Measurements from ENCODE around the gene SEZ6L2.
"Not testable (repeated sequence)": the region's sequence is repeated elsewhere in the genome, so short reads cannot be mapped to it uniquely, and the experiment has no call there.

The SEZ6L2 gene

GRCh38 chr16:29897333-29897732 is 2.0 kb downstream of the SEZ6L2 start:
- H3K9ac ChIP-seq (ENCODE audit: low read depth, low read length): no peak overlapping the region
- no peaks in the 10 kb centered on the region for H3K4me1 ChIP-seq (ENCODE audit: control insufficient read depth, insufficient read depth, low read length)
- H3K4me3 ChIP-seq (ENCODE audit: low read depth, low read length): no peak overlapping the region
- H3K36me3 ChIP-seq (ENCODE audit: control insufficient read depth, insufficient read depth, low read length): peaks cover 11% of the 10 kb centered on the region
- H3K9me3 ChIP-seq (ENCODE audit: control insufficient read depth, insufficient read depth, low read length): no peaks in the 10 kb centered on the region
- no peaks in the 10 kb centered on the region for H3K27me3 ChIP-seq (ENCODE audit: control insufficient read depth, insufficient read depth, low read length)

GRCh38 chr16:29896841-29897240 is 2.5 kb downstream of the SEZ6L2 start:
- no peaks in the 10 kb centered on the region for H3K4me1 ChIP-seq (ENCODE audit: control insufficient read depth, insufficient read depth, low read length)
- no peaks in the 10 kb centered on the region for H3K27me3 ChIP-seq (ENCODE audit: control insufficient read depth, insufficient read depth, low read length)

GRCh38 chr16:29894352-29894751 is 5.0 kb downstream of the SEZ6L2 start:
- no peak overlapping the region for H3K4me3 ChIP-seq (ENCODE audit: low read depth, low read length)
- H3K9me3 ChIP-seq (ENCODE audit: control insufficient read depth, insufficient read depth, low read length): no peaks in the 10 kb centered on the region
- H3K4me1 ChIP-seq (ENCODE audit: control insufficient read depth, insufficient read depth, low read length): no peaks in the 10 kb centered on the region
- peaks cover 11% of the 10 kb centered on the region for H3K36me3 ChIP-seq (ENCODE audit: control insufficient read depth, insufficient read depth, low read length)
- H3K27me3 ChIP-seq (ENCODE audit: control insufficient read depth, insufficient read depth, low read length): no peaks in the 10 kb centered on the region
- no peak overlapping the region for H3K9ac ChIP-seq (ENCODE audit: low read depth, low read length)

More at GRCh38 chr16:29896841-29897240, 2.5 kb downstream of the SEZ6L2 start:
- Histone ChIP-seq H3K4me3 (ENCODE audit: low read depth, low read length) (no peak overlapping the region), H3K9me3 (ENCODE audit: control insufficient read depth, insufficient read depth, low read length) (no peaks in the 10 kb centered on the region), H3K36me3 (ENCODE audit: control insufficient read depth, insufficient read depth, low read length) (peaks cover 11% of the 10 kb centered on the region), H3K9ac (ENCODE audit: low read depth, low read length) (no peak overlapping the region)

GRCh38 chr16:29893553-29893952 is 5.8 kb downstream of the SEZ6L2 start:
- Histone ChIP-seq H3K9me3 (ENCODE audit: control insufficient read depth, insufficient read depth, low read length) (no peaks in the 10 kb centered on the region), H3K36me3 (ENCODE audit: control insufficient read depth, insufficient read depth, low read length) (peaks cover 11% of the 10 kb centered on the region), H3K27me3 (ENCODE audit: control insufficient read depth, insufficient read depth, low read length) (no peaks in the 10 kb centered on the region), H3K4me3 (ENCODE audit: low read depth, low read length) (no peak overlapping the region), H3K4me1 (ENCODE audit: control insufficient read depth, insufficient read depth, low read length) (no peaks in the 10 kb centered on the region), H3K9ac (ENCODE audit: low read depth, low read length) (no peak overlapping the region)

GRCh38 chr16:29892458-29892813 is 6.9 kb downstream of the SEZ6L2 start:
- Histone ChIP-seq H3K9me3 (ENCODE audit: control insufficient read depth, insufficient read depth, low read length) (no peaks in the 10 kb centered on the region), H3K4me1 (ENCODE audit: control insufficient read depth, insufficient read depth, low read length) (no peaks in the 10 kb centered on the region), H3K36me3 (ENCODE audit: control insufficient read depth, insufficient read depth, low read length) (peaks cover 11% of the 10 kb centered on the region), H3K27me3 (ENCODE audit: control insufficient read depth, insufficient read depth, low read length) (no peaks in the 10 kb centered on the region), H3K4me3 (ENCODE audit: low read depth, low read length) (no peak overlapping the region), H3K9ac (ENCODE audit: low read depth, low read length) (no peak overlapping the region)

GRCh38 chr16:29891525-29892457 is 7.6 kb downstream of the SEZ6L2 start:
- Histone ChIP-seq H3K9me3 (ENCODE audit: control insufficient read depth, insufficient read depth, low read length) (no peaks in the 10 kb centered on the region), H3K4me1 (ENCODE audit: control insufficient read depth, insufficient read depth, low read length) (no peaks in the 10 kb centered on the region), H3K4me3 (ENCODE audit: low read depth, low read length) (no peak overlapping the region), H3K9ac (ENCODE audit: low read depth, low read length) (no peak overlapping the region), H3K27me3 (ENCODE audit: control insufficient read depth, insufficient read depth, low read length) (no peaks in the 10 kb centered on the region), H3K36me3 (ENCODE audit: control insufficient read depth, insufficient read depth, low read length) (peaks cover 11% of the 10 kb centered on the region)

GRCh38 chr16:29889372-29889771 is 10.0 kb downstream of the SEZ6L2 start:
- H3K9ac ChIP-seq (ENCODE audit: low read depth, low read length); H3K27me3 ChIP-seq (ENCODE audit: control insufficient read depth, insufficient read depth, low read length); H3K4me1 ChIP-seq (ENCODE audit: control insufficient read depth, insufficient read depth, low read length): not testable (repeated sequence)

GRCh38 chr16:29883987-29884386 is 15.4 kb downstream of the SEZ6L2 start:
- H3K36me3 ChIP-seq (ENCODE audit: control insufficient read depth, insufficient read depth, low read length): peaks cover 6% of the 10 kb centered on the region
- H3K4me3 ChIP-seq (ENCODE audit: low read depth, low read length): no peak overlapping the region
- H3K4me1 ChIP-seq (ENCODE audit: control insufficient read depth, insufficient read depth, low read length): no peaks in the 10 kb centered on the region
- H3K9me3 ChIP-seq (ENCODE audit: control insufficient read depth, insufficient read depth, low read length): no peaks in the 10 kb centered on the region
- no peak overlapping the region for H3K9ac ChIP-seq (ENCODE audit: low read depth, low read length)
- no peaks in the 10 kb centered on the region for H3K27me3 ChIP-seq (ENCODE audit: control insufficient read depth, insufficient read depth, low read length)

More at GRCh38 chr16:29889372-29889771, 10.0 kb downstream of the SEZ6L2 start:
- not testable (repeated sequence) for H3K9me3 ChIP-seq (ENCODE audit: control insufficient read depth, insufficient read depth, low read length); H3K36me3 ChIP-seq (ENCODE audit: control insufficient read depth, insufficient read depth, low read length); H3K4me3 ChIP-seq (ENCODE audit: low read depth, low read length)

GRCh38 chr16:29881050-29881449 is 18.3 kb downstream of the SEZ6L2 start:
- Histone ChIP-seq H3K36me3 (ENCODE audit: control insufficient read depth, insufficient read depth, low read length) (peaks cover 6% of the 10 kb centered on the region), H3K9ac (ENCODE audit: low read depth, low read length) (no peak overlapping the region), H3K4me1 (ENCODE audit: control insufficient read depth, insufficient read depth, low read length) (peaks cover 5% of the 10 kb centered on the region), H3K27me3 (ENCODE audit: control insufficient read depth, insufficient read depth, low read length) (no peaks in the 10 kb centered on the region), H3K4me3 (ENCODE audit: low read depth, low read length) (no peak overlapping the region), H3K9me3 (ENCODE audit: control insufficient read depth, insufficient read depth, low read length) (no peaks in the 10 kb centered on the region)

- H3K9ac ChIP-seq (ENCODE audit: low read depth, low read length): peak overlapping the region; percentile 4
Observed at GRCh38 chr16:29878172-29878571, 21.2 kb downstream of the SEZ6L2 start.

GRCh38 chr16:29877266-29877961 is 21.9 kb downstream of the SEZ6L2 start:
- Histone ChIP-seq H3K4me1 (ENCODE audit: control insufficient read depth, insufficient read depth, low read length) (peaks cover 5% of the 10 kb centered on the region), H3K9me3 (ENCODE audit: control insufficient read depth, insufficient read depth, low read length) (no peaks in the 10 kb centered on the region), H3K27me3 (ENCODE audit: control insufficient read depth, insufficient read depth, low read length) (no peaks in the 10 kb centered on the region), H3K4me3 (ENCODE audit: low read depth, low read length) (peak overlapping the region; percentile 73), H3K36me3 (ENCODE audit: control insufficient read depth, insufficient read depth, low read length) (peaks cover 8% of the 10 kb centered on the region), H3K9ac (ENCODE audit: low read depth, low read length) (no peak overlapping the region)

More at GRCh38 chr16:29878172-29878571, 21.2 kb downstream of the SEZ6L2 start:
- Histone ChIP-seq H3K4me3 (ENCODE audit: low read depth, low read length) (peak overlapping the region; percentile 3), H3K36me3 (ENCODE audit: control insufficient read depth, insufficient read depth, low read length) (peaks cover 7% of the 10 kb centered on the region), H3K4me1 (ENCODE audit: control insufficient read depth, insufficient read depth, low read length) (peaks cover 5% of the 10 kb centered on the region), H3K9me3 (ENCODE audit: control insufficient read depth, insufficient read depth, low read length) (no peaks in the 10 kb centered on the region), H3K27me3 (ENCODE audit: control insufficient read depth, insufficient read depth, low read length) (no peaks in the 10 kb centered on the region)
